ENCODE data around the gene MRS2. TPM values are rescaled to one million over a fixed set of nuclear protein-coding genes. Genes with fewer than 3 reads are reported as not detected.

The MRS2 gene
- total and polyA plus RNA-seq, 9 of the 15 experiments (the other 6 are each of a cell fraction or from before 2014, with no cell fraction given) = 14.6 to 57.9 (median 48.1) TPM

- no peaks in the 10 kb centered on the region for H3K9me3 ChIP-seq (replicated peaks; ENCODE audit: control insufficient read depth, insufficient read depth, low read depth, low read length)
- H3K9me1 ChIP-seq (ENCODE audit: control insufficient read depth, insufficient read depth, low read length) = no peaks in the 10 kb centered on the region
- TF ChIP-seq RFX1 (IDR thresholded peaks at IDR 0.05) (peak; percentile 79), ZFX (CRISPR knock-in tag; IDR thresholded peaks at IDR 0.05) (peak; percentile 9; the same call in 1 of the 2 replicates), ZNF668 (CRISPR knock-in tag; IDR thresholded peaks at IDR 0.05) (0 out of 2 replicates have a peak, but pooled peaks have one; percentile 34), CXXC5 (CRISPR knock-in tag; IDR thresholded peaks at IDR 0.05) (no peak), ZNF121 (CRISPR knock-in tag; conservative IDR thresholded peaks at IDR 0.05) (peak; percentile 81), DNMT1 (IDR thresholded peaks at IDR 0.05) (peak; percentile 42; the same call in 1 of the 2 replicates), ZNF699 (CRISPR knock-in tag; IDR thresholded peaks at IDR 0.05; ENCODE audit: insufficient replicate concordance) (no peak), CEBPG (CRISPR knock-in tag; IDR thresholded peaks at IDR 0.05) (no peak), CEBPG (tag; conservative IDR thresholded peaks at IDR 0.05 in 1 of 2, IDR thresholded peaks at IDR 0.05 in 1 of 2) (0 out of 4 replicates have a peak, but pooled peaks of 1 of the 2 experiments have one; percentile 2)
- DNase-seq (ENCODE audit: extremely low read depth in 1 of 4, low spot score in 3 of 4) (no peak), FAIRE-seq (no peak), ATAC-seq (no peak)
- 1% methylated on average over 12 of the region's 12 CpGs for WGBS (ENCODE audit: insufficient coverage, low coverage, missing lambda C conversion rate)
- no TSS peak for BruUV-seq (replicated peaks)
- ChIA-PET POLR2A (interaction anchor here (1.2 kb wide), 1 partner anchor 11 kb away, joined by 6 read pairs; no protein-coding TSS in a partner anchor), CTCF (ENCODE audit: low intra/inter-chr PET ratio) (interaction anchor here (1.0 kb wide), 1 partner anchor 38 kb away, joined by 3 read pairs; no protein-coding TSS in a partner anchor)
- H2AFZ ChIP-seq (ENCODE audit: low read depth, low read length) = peak overlapping the region; percentile 98
- no peaks in the 10 kb centered on the region for H3K27me3 ChIP-seq (ENCODE audit: control insufficient read depth in 2 of 2, insufficient read depth in 2 of 2, low read length in 2 of 2)
- peaks cover 54% of the 10 kb centered on the region for H3K79me2 ChIP-seq (ENCODE audit: control insufficient read depth, insufficient read depth, low read length)
- in situ Hi-C loops (cut with MboI) = no loop called here
- intact Hi-C loops (cut with micrococcal nuclease) = loop anchor here (5.0 kb wide), 1 partner anchor 369 kb away; the partner anchor contains the start of gene GMNN
- H3K4me3 ChIP-seq = peak overlapping the region; percentile 85
- peak overlapping the region; percentile 99 for H3K4me2 ChIP-seq (ENCODE audit: insufficient read depth, low read length)
- H3K9ac ChIP-seq (ENCODE audit: insufficient read depth in 1 of 2, low read depth in 2 of 2, low read length in 2 of 2) = peak overlapping the region; percentile 84 to 98
- H3K4me1 ChIP-seq (replicated peaks in 1 of 2; ENCODE audit: control insufficient read depth in 2 of 2, insufficient read depth in 2 of 2, low read length in 2 of 2) = peaks cover 13 to 23% of the 10 kb centered on the region in 2 experiments; a peak in 4 of 5 replicates
- peaks cover 38% of the 10 kb centered on the region for H3K36me3 ChIP-seq (ENCODE audit: control insufficient read depth, insufficient read depth, low read length)
- peak overlapping the region; percentile 80 for H3K27ac ChIP-seq (ENCODE audit: extremely low read depth, low read depth, low read length)
- no peaks in the 10 kb centered on the region for H4K20me1 ChIP-seq (replicated peaks; ENCODE audit: control insufficient read depth, insufficient read depth, low read length)
Observed at GRCh38 chr6:24403501-24403824, 727 bp downstream of the MRS2 start.

All from K562 (cell line).